GM21447 (cell line): Measurements from ENCODE around the gene INPP5A.

ENCODE experiments used
- ATAC-seq: cut with Tn5 transposase; IDR thresholded peaks from one replicate; pipeline ENCODE4 v1.9.1; 2021; ENCODE audit not compliant: unreplicated experiment

Gene INPP5A

GRCh38 chr10:132776186-132776585 is 238.6 kb downstream of the INPP5A start:
- no peak for ATAC-seq

GRCh38 chr10:132776821-132777220 is 239.2 kb downstream of the INPP5A start:
- ATAC-seq = no peak

- no peak for ATAC-seq
Measured at GRCh38 chr10:132777441-132777840, 239.9 kb downstream of the INPP5A start.

DNA sequence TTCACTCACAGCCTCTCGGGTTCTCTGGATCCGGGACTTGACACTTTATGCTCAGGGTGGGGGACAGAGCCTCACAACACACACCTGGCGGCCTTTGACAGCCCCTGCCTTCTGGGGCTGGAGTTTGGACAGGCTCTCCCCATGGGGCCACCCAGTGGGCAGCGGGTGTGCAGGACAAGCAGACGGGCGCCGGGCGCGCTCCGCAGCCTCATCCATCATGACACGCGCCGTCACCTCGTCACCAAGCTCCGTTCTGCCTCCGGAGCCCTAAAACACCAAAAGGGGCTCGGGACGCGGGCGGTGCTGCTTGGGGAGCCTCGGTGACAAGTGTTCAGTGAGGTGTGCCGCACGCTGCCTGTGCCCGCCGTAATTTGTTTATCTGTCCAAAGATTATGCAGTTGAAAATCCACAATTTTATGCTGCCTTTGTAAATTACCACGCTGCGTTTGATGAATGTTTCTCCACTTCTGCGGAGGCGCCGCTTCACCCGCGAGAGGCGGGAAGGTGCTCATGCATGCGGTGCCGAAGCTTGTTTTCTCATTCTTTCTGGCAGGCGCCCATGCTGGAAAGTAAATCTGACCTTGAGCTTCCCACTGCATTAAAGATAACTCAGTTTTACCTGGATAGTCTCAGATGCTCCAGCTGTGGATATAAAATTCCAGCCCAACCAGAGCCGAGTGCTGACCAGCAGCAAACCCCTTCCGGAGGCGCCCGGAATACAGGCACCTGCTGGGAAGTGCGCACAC is 242.1 kb downstream of the INPP5A start:
- no peak for ATAC-seq

DNA sequence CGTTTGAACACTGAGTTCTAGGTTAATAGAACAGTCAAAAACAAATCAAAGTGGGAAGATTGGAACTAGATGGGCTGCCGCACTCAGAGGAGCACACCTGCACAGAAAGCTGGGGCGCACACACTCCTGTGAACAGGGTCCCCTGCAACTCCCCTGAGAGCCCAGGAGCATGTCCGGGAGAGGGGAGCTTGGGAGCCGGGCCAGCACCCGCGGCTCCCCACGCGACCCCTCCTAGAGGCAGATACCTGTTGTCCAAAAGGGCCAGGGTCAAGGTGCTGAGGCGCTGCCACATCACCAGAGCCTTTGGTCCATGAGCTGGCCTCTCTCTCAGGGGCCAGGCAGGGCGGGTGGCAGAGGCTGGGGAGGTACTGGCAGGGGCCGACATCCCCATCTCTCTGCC is 242.8 kb downstream of the INPP5A start:
- ATAC-seq = no peak

DNA sequence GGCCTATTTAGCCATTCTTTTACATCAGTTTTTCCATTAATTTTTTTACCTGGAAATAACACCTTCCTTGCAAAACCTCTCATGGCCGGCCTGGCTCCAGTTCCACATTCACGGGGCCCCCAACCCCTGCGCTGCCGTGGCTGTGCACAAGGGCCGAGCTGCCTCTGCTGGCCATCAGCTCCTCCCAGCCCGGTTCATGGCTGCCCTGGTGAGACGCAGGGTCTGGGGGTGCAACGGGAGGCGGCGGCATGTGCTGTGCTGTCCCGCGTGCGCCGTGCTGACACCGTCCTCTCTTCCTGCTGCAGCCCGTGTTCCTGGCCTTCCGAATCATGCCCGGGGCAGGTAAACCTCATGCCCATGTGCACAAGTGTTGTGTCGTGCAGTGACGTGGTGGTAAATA is 244.0 kb downstream of the INPP5A start:
- no peak for ATAC-seq

GRCh38 chr10:132783165-132783939 is 245.8 kb downstream of the INPP5A start:
- no peak for ATAC-seq

- ATAC-seq = no peak
Measured at GRCh38 chr10:132783940-132784865, 246.6 kb downstream of the INPP5A start.

DNA sequence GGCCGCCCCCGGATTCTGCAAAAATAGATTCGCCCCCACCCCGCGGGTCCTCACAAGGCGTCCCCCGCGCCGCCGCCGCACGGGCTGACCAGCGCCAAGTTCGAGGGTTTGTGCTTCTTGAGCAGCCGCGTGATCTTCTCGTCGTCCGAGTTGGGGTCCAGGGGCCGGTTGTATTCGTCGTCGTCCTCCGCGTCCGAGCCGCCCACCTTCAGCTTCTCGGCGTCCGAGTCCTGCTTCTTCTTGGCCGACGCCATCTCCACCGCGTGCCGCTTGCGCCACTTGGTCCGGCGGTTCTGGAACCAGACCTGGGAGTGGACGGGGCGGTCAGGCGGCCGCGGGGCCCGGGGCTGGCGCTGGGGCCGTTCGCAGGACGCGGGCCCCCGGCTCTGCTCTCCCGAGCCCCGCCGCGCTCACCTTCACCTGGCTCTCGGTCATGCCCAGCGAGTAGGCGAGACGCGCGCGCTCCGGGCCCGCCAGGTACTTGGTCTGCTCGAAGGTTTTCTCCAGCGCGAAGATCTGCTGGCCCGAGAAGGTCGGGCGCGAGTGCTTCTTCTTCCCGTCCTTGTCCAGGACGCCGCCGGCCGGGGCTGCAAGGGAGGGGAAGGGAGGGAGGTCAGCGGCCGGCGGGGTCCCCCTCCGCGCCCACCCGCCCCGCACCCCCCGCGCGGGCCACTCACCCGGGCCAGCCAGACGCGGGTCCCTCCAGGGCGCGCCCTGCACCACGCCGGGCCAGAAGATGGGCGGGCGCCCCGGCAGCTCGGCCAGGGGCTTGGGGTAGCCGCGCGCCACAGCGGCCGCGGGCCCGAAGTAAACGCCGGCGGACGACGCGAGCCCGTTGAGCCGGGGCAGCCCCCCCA is 247.5 kb downstream of the INPP5A start:
- ATAC-seq = no peak

GRCh38 chr10:132785723-132786475 is 248.3 kb downstream of the INPP5A start, which contains the start of gene NKX6-2:
TSS of gene NKX6-2 (minus strand) at chr10:132786147. CDS start at chr10:132785948, 199 bp downstream.
- ATAC-seq = no peak

DNA sequence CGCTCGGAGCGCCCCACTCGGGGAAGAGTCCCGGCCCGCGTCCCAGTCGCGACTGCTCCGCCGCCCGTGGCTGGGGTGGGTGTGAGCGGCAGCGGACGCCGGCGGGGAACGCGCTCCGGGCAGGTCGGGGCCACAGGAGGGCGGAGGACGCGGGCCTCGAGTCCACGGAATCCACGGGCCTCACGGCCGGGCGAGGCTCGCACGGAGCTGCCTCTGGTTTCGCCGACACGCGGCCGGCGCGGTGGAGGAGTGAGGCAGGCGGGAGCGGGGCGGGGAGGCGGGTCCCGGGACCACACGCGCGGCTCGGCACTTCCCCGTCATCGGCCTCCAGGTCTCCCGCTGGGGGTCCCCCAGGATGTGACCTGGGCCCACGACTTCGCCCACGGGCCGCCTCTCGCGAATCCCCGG is 248.9 kb downstream of the INPP5A start:
- no peak for ATAC-seq

- ATAC-seq = no peak
Measured at GRCh38 chr10:132786884-132787494, 249.4 kb downstream of the INPP5A start.

GRCh38 chr10:132787495-132788179 is 250.1 kb downstream of the INPP5A start:
- no peak for ATAC-seq

- ATAC-seq = no peak
Measured at GRCh38 chr10:132788180-132788830, 250.7 kb downstream of the INPP5A start.

GRCh38 chr10:132788831-132789219 is 251.2 kb downstream of the INPP5A start:
- ATAC-seq = no peak

- ATAC-seq = no peak
Measured at GRCh38 chr10:132789659-132790148, 252.1 kb downstream of the INPP5A start.

- ATAC-seq = no peak
Measured at GRCh38 chr10:132790470-132790869, 252.9 kb downstream of the INPP5A start.
